Pancreas (tissue), 10 donors: ENCODE measurements around the gene FGF2. TPM values are rescaled to one million over a fixed set of nuclear protein-coding genes. Genes with fewer than 3 reads are reported as not detected.
"Not testable (repeated sequence)": the region's sequence is repeated elsewhere in the genome, so short reads cannot be mapped to it uniquely, and the experiment has no call there.

ENCODE experiments used
- ATAC-seq, 4 donors: fragments of 200-7000 bp; cut with Tn5 transposase; one replicate each; pipeline versions ENCODE4 v1.8.0 to v1.9.1; 2020; ENCODE audit warnings: mild to moderate bottlenecking in 4 of 4, moderate library complexity in 4 of 4
- DNase-seq, 6 donors: peaks; one replicate each; pipeline ENCODE4 v3.0.0-alpha.2; 2020
- FAIRE-seq: peaks from 2 replicates; lab custom pipeline; 2012; peaks lifted over from hg19 to GRCh38; lab: Jason Lieb, UNC
- H3K27ac ChIP-seq, 4 donors: fragments of 200-600 bp; sonication (generic); 1 replicate in 3 of 4; 2 replicates in 1 of 4; pipeline versions ENCODE4 v1.5.0 to v1.8.0; 2020
- H3K27me3 ChIP-seq, 4 donors: fragments of 200-600 bp; one replicate each; pipeline ENCODE4 v1.8.0; 2021
- H3K36me3 ChIP-seq, 3 donors: fragments of 200-600 bp; sonication (generic) in 1 of 3; one replicate each; pipeline versions ENCODE4 v1.5.0 to v1.8.0; 2020 to 2021
- H3K4me1 ChIP-seq, 3 donors: fragments of 200-600 bp; one replicate each; pipeline ENCODE4 v1.8.0; 2021
- H3K4me3 ChIP-seq, 4 donors: fragments of 200-600 bp; sonication (generic) in 2 of 4; one replicate each; pipeline versions ENCODE4 v1.5.0 to v1.8.0; 2020 to 2021
- H3K9me3 ChIP-seq, 4 donors: fragments of 200-600 bp; one replicate each; pipeline ENCODE4 v1.8.0; 2021
- WGBS, 2 donors: extraction: QIAGEN DNeasy Blood & Tissue Kit; methylation state at CpG; one replicate each; pipeline ENCODE4 v1.1.7; 2013; 5-methylcytosine and 5-hydroxymethylcytosine counted together
- intact Hi-C, 3 donors: fragments of 100-400 bp; cut with DNase I; formaldehyde crosslinking; loops; one replicate each; pipeline versions ENCODE4 v1.11.1 to v1.14.2; 2022
- polyA plus RNA-seq, 2 donors: library from polyadenylated mRNA; stranded (reverse); fragments of 200-250 nt; gene quantifications; one replicate each; pipeline ENCODE4 v1.2.3, GENCODE V29; 2013
- total RNA-seq, 6 donors: library from RNA; stranded (reverse); fragmentation: NEBNext Ultra II Directional in 4 of 6; extraction: Animal tissue kit (Norgen Biotek cat#: 25700) in 4 of 6; gene quantifications; one replicate each; pipeline versions ENCODE4 v1.2.1 to v1.2.4, GENCODE V29; 2021 to 2023
- TF ChIP-seq, protein P1 (sequence below), 4 donors: fragments of 200-600 bp; sonication (generic) in 3 of 4; IDR thresholded peaks; one replicate each; pipeline versions ENCODE4 v1.5.0 to v1.8.0; 2021; ENCODE audit warnings: antibody characterized with exemption in 4 of 4
- donor health status: healthy with polysubstance abuse.
- donor health status: DM: no; HTN: no; CAD: no; lungs with moderate emphysema.
- donor health status: DM: no; HTN: no; CAD: no.
- donor health status: control.
- donor health status: control.
- donor health status: Bipolar disorder and iron deficiency.
- donor health status: DM: yes; HTN: yes; CAD: no.
- donor health status: DM: no; HTN: no; CAD: no.
- donor health status: DM: no; HTN: no; CAD: no.
- donor health status: DM: yes; HTN: yes; CAD: no.

The FGF2 gene
- total and polyA plus RNA-seq, 8 donors, result 0.41 to 1.6 (median 0.71) TPM

DNA sequence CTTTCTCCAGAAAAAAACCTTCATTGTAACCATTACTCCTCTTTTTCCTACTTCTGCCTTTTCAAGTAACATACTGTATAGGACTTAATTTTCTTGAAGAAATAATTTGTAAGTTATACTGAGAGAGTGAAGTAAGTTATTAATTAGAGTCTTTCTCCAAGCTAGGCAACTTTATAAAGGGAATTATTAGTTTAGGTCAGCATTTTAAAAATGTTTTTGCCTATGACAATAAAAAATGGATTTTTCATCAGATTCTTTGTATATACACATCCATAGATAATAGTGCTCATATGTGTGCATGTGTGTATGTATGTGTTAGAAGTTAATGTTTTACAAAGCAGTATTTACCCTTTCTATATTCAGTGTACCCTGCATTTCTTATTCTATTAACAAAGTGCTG lies 106.1 kb downstream of the FGF2 start:
- intact Hi-C loops, result loop anchor here in 1 of 3 donors (10.0 kb wide), 1 partner anchor 178 kb away; no protein-coding TSS in a partner anchor
- TF ChIP-seq, protein P1, sequence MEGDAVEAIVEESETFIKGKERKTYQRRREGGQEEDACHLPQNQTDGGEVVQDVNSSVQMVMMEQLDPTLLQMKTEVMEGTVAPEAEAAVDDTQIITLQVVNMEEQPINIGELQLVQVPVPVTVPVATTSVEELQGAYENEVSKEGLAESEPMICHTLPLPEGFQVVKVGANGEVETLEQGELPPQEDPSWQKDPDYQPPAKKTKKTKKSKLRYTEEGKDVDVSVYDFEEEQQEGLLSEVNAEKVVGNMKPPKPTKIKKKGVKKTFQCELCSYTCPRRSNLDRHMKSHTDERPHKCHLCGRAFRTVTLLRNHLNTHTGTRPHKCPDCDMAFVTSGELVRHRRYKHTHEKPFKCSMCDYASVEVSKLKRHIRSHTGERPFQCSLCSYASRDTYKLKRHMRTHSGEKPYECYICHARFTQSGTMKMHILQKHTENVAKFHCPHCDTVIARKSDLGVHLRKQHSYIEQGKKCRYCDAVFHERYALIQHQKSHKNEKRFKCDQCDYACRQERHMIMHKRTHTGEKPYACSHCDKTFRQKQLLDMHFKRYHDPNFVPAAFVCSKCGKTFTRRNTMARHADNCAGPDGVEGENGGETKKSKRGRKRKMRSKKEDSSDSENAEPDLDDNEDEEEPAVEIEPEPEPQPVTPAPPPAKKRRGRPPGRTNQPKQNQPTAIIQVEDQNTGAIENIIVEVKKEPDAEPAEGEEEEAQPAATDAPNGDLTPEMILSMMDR (IDR thresholded peaks at IDR 0.05), result no peak
- Histone ChIP-seq H3K9me3 (no peaks in the 10 kb centered on the region), H3K27ac (no peak overlapping the region), H3K36me3 (peaks cover 0 to 20% (median 0%) of the 10 kb centered on the region in 3 donors), H3K4me1 (no peaks in the 10 kb centered on the region), H3K27me3 (no peaks in the 10 kb centered on the region), H3K4me3 (no peak overlapping the region)
- no peak for DNase-seq
- no peak for ATAC-seq
- FAIRE-seq, result no peak

- DNase-seq, H3K4me3 ChIP-seq, H3K27me3 ChIP-seq, H3K9me3 ChIP-seq, FAIRE-seq, H3K4me1 ChIP-seq, intact Hi-C loops, ATAC-seq, H3K27ac ChIP-seq: not testable (repeated sequence)
- 92 to 95% methylated on average over 11 to 17 of the region's 17 CpGs for WGBS, 2 donors
- H3K36me3 ChIP-seq, result peaks cover 0 to 11% (median 0%) of the 10 kb centered on the region in 3 donors
These were observed 118.5 kb downstream of the FGF2 start for GRCh38 chr4:122945136-122945535.

DNA sequence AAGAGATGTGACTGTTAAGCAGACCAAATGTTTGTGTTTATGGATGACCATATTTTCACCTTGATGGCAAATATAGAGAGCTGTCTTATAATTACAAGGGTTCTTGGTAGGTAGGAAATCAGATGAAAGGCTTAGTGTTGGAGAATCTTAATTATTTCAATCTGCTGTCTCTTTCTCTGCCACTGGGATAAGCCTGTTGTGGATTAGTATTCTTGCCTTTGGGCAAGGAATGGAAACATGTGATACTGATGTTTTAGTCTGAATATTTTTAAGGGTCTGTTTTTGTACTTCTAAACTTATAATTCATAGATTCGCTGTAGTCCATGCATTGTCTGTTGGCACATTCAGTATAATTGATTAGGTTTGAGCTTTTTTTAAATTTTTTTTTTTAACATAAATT lies 119.5 kb downstream of the FGF2 start:
- no peaks in the 10 kb centered on the region for H3K9me3 ChIP-seq
- H3K27ac ChIP-seq, result no peak overlapping the region
- TF ChIP-seq, protein P1 (IDR thresholded peaks at IDR 0.05), result no peak
- no peaks in the 10 kb centered on the region for H3K4me1 ChIP-seq
- DNase-seq (no peak), FAIRE-seq (no peak), ATAC-seq (no peak)
- peaks cover 0 to 11% (median 0%) of the 10 kb centered on the region in 3 donors for H3K36me3 ChIP-seq
- intact Hi-C loops, result no loop called here
- no peak overlapping the region for H3K4me3 ChIP-seq
- no peaks in the 10 kb centered on the region for H3K27me3 ChIP-seq
- 94% methylated on average over 1 of the region's 1 CpG for WGBS, 2 donors

Other genes starting within 250 kb of the FGF2 start
- gene IL21, start 205.8 kb upstream of the FGF2 start, total RNA-seq, result not detected
- gene IL21, start 205.8 kb upstream of the FGF2 start, polyA plus RNA-seq, result not detected
- gene BBS12, start 94.1 kb upstream of the FGF2 start, total RNA-seq, result 1 to 10 TPM in 4 of 6 donors, under 1 TPM in 2; 0.88 to 2.7 (median 1.3) TPM
- 1 to 10 TPM in 1 of 2 donors, under 1 TPM in 1; 0.68 to 1.3 TPM for gene BBS12, start 94.1 kb upstream of the FGF2 start, polyA plus RNA-seq
- gene NUDT6, start 95.8 kb downstream of the FGF2 start, total RNA-seq, result 1 to 10 TPM; 1.6 to 3.0 (median 2.0) TPM
- 1 to 10 TPM; 6.8 to 8.2 TPM for gene NUDT6, start 95.8 kb downstream of the FGF2 start, polyA plus RNA-seq